ENCODE measurements around the gene PSMA2.

Gene PSMA2

GRCh38 chr7:42910306-42910705, 21.7 kb downstream of the PSMA2 start:
- no peak for TF ChIP-seq REST (IDR thresholded peaks at IDR 0.05; ENCODE audit: insufficient replicate concordance, low read depth)
- TF ChIP-seq SPI1 (IDR thresholded peaks at IDR 0.05; ENCODE audit: borderline replicate concordance, low read depth) = no peak
- no peak for TF ChIP-seq GABPA (IDR thresholded peaks at IDR 0.05; ENCODE audit: low read depth)
- no peak for TF ChIP-seq POLR2AphosphoS5 (IDR thresholded peaks at IDR 0.05; ENCODE audit: low read depth)
- TF ChIP-seq, protein P1, sequence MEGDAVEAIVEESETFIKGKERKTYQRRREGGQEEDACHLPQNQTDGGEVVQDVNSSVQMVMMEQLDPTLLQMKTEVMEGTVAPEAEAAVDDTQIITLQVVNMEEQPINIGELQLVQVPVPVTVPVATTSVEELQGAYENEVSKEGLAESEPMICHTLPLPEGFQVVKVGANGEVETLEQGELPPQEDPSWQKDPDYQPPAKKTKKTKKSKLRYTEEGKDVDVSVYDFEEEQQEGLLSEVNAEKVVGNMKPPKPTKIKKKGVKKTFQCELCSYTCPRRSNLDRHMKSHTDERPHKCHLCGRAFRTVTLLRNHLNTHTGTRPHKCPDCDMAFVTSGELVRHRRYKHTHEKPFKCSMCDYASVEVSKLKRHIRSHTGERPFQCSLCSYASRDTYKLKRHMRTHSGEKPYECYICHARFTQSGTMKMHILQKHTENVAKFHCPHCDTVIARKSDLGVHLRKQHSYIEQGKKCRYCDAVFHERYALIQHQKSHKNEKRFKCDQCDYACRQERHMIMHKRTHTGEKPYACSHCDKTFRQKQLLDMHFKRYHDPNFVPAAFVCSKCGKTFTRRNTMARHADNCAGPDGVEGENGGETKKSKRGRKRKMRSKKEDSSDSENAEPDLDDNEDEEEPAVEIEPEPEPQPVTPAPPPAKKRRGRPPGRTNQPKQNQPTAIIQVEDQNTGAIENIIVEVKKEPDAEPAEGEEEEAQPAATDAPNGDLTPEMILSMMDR (IDR thresholded peaks at IDR 0.05; ENCODE audit: insufficient read depth, low read length) = no peak
- Histone ChIP-seq H3K27ac (replicated peaks) (no peak overlapping the region), H3K27me3 (ENCODE audit: insufficient read depth, poor library complexity, severe bottlenecking) (no peaks in the 10 kb centered on the region), H3K4me3 (replicated peaks; ENCODE audit: insufficient read depth, low read length) (no peak overlapping the region)
- DNase-seq (ENCODE audit: low read depth in 1 of 2, low spot score in 1 of 2) = no peak

GRCh38 chr7:42907316-42907715, 24.7 kb downstream of the PSMA2 start:
- no peak for DNase-seq (ENCODE audit: low read depth in 1 of 2, low spot score in 1 of 2)
- Histone ChIP-seq H3K4me3 (replicated peaks; ENCODE audit: insufficient read depth, low read length) (no peak overlapping the region), H3K27ac (replicated peaks) (no peak overlapping the region), H3K27me3 (ENCODE audit: insufficient read depth, poor library complexity, severe bottlenecking) (no peaks in the 10 kb centered on the region)
- TF ChIP-seq SPI1 (IDR thresholded peaks at IDR 0.05; ENCODE audit: borderline replicate concordance, low read depth) (no peak), GABPA (IDR thresholded peaks at IDR 0.05; ENCODE audit: low read depth) (no peak), REST (IDR thresholded peaks at IDR 0.05; ENCODE audit: insufficient replicate concordance, low read depth) (no peak), POLR2AphosphoS5 (IDR thresholded peaks at IDR 0.05; ENCODE audit: low read depth) (no peak)
- TF ChIP-seq, protein P1 (IDR thresholded peaks at IDR 0.05; ENCODE audit: insufficient read depth, low read length) = no peak

DNA sequence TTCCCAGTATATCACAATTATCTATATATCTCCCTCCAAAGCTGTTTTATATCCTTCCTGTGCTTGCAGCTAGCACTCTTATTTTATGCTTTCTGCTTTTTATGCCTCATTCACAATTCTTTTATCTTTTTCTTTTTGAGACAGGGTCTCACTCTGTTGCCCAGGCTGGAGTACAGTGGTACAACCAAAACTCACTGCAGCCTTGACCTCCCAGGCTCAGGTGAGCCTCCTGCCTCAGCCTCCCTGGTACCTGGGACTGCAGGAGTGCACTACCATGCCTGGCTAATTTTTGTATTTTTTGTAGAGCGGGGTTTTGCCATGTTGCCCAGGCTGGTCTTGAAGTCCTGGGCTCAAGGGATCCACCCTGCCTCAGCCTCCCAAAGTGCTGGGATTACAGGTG, 25.8 kb downstream of the PSMA2 start:
- TF ChIP-seq SPI1 (IDR thresholded peaks at IDR 0.05; ENCODE audit: borderline replicate concordance, low read depth) = no peak
- TF ChIP-seq, protein P1 (IDR thresholded peaks at IDR 0.05; ENCODE audit: insufficient read depth, low read length) = no peak
- TF ChIP-seq REST (IDR thresholded peaks at IDR 0.05; ENCODE audit: insufficient replicate concordance, low read depth) = no peak
- TF ChIP-seq POLR2AphosphoS5 (IDR thresholded peaks at IDR 0.05; ENCODE audit: low read depth) = no peak
- DNase-seq (ENCODE audit: low read depth in 1 of 2, low spot score in 1 of 2) = no peak

More for the DNA sequence above, 25.8 kb downstream of the PSMA2 start:
- H3K27ac ChIP-seq (replicated peaks) = no peak overlapping the region
- H3K27me3 ChIP-seq (ENCODE audit: insufficient read depth, poor library complexity, severe bottlenecking) = no peaks in the 10 kb centered on the region
- H3K4me3 ChIP-seq (replicated peaks; ENCODE audit: insufficient read depth, low read length) = no peak overlapping the region

Measured in HL-60 (cell line).